LNCaP clone FGC (cell line): Measurements from ENCODE around the gene MPV17L2.

Source experiments
- DNase-seq: peaks from one replicate; pipeline ENCODE4 v3.0.0-alpha.2; 2011; ENCODE audit warnings: low read depth
- H3K4me3 ChIP-seq: 2 replicates; pipeline ENCODE4 v1.5.1; 2011; ENCODE audit warnings: mild to moderate bottlenecking, low read depth, low read length, control low read depth
- CTCF ChIP-seq: IDR thresholded peaks from 2 replicates; pipeline ENCODE4 v1.5.1; 2012; ENCODE audit warnings: mild to moderate bottlenecking; ENCODE audit not compliant: control insufficient read depth, insufficient read depth; ENCODE audit errors: extremely low read depth

MPV17L2 gene

GRCh38 chr19:18168673-18169381 is 24.2 kb upstream of the MPV17L2 start:
- DNase-seq, result no peak
- no peak overlapping the region for H3K4me3 ChIP-seq
- TF ChIP-seq CTCF, result no peak

GRCh38 chr19:18170714-18171255 is 22.2 kb upstream of the MPV17L2 start:
- H3K4me3 ChIP-seq, result no peak overlapping the region
- no peak for TF ChIP-seq CTCF
- DNase-seq, result no peak

GRCh38 chr19:18171605-18172327 is 21.3 kb upstream of the MPV17L2 start:
- H3K4me3 ChIP-seq, result no peak overlapping the region
- TF ChIP-seq CTCF, result no peak
- DNase-seq, result no peak

- TF ChIP-seq CTCF, result no peak
- DNase-seq, result no peak
- no peak overlapping the region for H3K4me3 ChIP-seq
Observed at GRCh38 chr19:18172331-18173053, 20.5 kb upstream of the MPV17L2 start.

GRCh38 chr19:18173054-18173571 is 19.9 kb upstream of the MPV17L2 start:
- no peak for DNase-seq
- no peak for TF ChIP-seq CTCF
- H3K4me3 ChIP-seq, result no peak overlapping the region

GRCh38 chr19:18173572-18174288 is 19.3 kb upstream of the MPV17L2 start, which contains the start of gene IFI30:
IFI30 (plus strand) TSS chr19:18173813; CDS start chr19:18173842, 29 bp downstream.
- no peak for TF ChIP-seq CTCF
- no peak within 1 kb of the TSS for H3K4me3 ChIP-seq
- no peak for DNase-seq
